ENCODE data around the gene NLRP4.

DNA sequence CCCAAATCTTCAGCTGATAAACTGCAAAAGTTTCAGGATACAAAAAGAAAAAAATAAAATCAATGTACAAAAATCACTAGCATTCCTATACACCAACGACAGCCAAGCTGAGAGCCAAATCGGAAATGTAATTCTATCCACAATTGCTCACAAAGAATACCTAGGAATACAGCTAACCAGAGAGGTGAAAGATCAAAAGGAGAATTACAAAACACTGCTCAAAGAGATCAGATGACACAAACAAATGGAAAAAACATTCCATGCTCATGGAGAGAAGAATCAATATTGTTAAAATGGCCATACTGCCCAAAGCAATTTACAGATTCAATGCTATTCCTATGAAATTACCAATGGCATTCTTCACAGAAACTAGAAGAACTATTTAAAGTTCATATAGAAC is 34.1 kb upstream of the NLRP4 start:
- TF ChIP-seq, protein P1, sequence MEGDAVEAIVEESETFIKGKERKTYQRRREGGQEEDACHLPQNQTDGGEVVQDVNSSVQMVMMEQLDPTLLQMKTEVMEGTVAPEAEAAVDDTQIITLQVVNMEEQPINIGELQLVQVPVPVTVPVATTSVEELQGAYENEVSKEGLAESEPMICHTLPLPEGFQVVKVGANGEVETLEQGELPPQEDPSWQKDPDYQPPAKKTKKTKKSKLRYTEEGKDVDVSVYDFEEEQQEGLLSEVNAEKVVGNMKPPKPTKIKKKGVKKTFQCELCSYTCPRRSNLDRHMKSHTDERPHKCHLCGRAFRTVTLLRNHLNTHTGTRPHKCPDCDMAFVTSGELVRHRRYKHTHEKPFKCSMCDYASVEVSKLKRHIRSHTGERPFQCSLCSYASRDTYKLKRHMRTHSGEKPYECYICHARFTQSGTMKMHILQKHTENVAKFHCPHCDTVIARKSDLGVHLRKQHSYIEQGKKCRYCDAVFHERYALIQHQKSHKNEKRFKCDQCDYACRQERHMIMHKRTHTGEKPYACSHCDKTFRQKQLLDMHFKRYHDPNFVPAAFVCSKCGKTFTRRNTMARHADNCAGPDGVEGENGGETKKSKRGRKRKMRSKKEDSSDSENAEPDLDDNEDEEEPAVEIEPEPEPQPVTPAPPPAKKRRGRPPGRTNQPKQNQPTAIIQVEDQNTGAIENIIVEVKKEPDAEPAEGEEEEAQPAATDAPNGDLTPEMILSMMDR (IDR thresholded peaks at IDR 0.05) = no peak
- TF ChIP-seq POLR2A (IDR thresholded peaks at IDR 0.05; ENCODE audit: low read depth) = no peak
